Coronary artery (tissue), 2 donors: ENCODE measurements around the gene KCNK16.

Experiments
- DNase-seq: peaks from one replicate; pipeline ENCODE4 v3.0.0-alpha.2; 2017; ENCODE audit warnings: low spot score
- H3K27ac ChIP-seq, 2 donors: fragments of 200-600 bp; sonication (generic); one replicate each; pipeline ENCODE4 v1.5.1; 2016 to 2019
- H3K4me3 ChIP-seq: fragments of 200-600 bp; sonication (generic); 2 replicates; pipeline ENCODE4 v1.5.1; 2016; ENCODE audit warnings: mild to moderate bottlenecking, moderate library complexity
- TF ChIP-seq, protein P1 (sequence below): fragments of 200-600 bp; sonication (generic); IDR thresholded peaks from one replicate; pipeline ENCODE4 v1.5.1; 2019; ENCODE audit warnings: antibody characterized with exemption

KCNK16 gene

DNA sequence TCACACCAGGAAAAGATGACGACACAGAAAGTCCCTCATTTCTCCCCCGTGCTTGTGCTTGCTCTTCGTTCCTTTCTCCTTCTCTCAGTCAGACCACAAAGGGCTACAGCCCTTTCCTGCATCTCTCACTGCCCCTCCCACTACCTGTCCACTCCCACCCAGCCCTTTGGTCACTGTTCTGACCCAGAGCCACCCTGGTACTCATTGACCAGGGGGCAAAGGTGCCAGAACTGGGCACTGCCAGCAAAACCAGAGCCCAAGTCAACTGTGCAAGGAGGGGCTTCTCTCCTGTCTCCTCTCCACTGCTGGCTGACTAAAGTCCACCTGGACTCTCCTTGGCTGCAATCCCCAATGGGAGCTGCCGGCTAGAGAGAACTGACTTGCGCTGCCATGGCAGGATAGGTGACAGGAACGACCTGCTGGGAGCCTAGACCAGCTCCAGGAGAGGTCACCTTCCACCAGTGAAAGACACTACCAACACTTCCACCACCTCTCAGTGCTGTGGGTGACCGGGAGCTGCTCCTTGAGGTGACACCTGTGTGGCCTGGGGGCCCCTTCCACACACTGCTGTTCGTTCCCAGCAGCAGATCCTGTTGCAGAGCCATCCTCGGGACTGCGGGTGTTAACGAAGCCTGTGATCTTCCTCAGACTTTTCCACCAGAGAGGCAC, 41.1 kb downstream of the KCNK16 start:
- DNase-seq, result no peak
- TF ChIP-seq, protein P1, sequence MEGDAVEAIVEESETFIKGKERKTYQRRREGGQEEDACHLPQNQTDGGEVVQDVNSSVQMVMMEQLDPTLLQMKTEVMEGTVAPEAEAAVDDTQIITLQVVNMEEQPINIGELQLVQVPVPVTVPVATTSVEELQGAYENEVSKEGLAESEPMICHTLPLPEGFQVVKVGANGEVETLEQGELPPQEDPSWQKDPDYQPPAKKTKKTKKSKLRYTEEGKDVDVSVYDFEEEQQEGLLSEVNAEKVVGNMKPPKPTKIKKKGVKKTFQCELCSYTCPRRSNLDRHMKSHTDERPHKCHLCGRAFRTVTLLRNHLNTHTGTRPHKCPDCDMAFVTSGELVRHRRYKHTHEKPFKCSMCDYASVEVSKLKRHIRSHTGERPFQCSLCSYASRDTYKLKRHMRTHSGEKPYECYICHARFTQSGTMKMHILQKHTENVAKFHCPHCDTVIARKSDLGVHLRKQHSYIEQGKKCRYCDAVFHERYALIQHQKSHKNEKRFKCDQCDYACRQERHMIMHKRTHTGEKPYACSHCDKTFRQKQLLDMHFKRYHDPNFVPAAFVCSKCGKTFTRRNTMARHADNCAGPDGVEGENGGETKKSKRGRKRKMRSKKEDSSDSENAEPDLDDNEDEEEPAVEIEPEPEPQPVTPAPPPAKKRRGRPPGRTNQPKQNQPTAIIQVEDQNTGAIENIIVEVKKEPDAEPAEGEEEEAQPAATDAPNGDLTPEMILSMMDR, result no peak
- Histone ChIP-seq H3K4me3 (no peak overlapping the region), H3K27ac (no peak overlapping the region)

DNA sequence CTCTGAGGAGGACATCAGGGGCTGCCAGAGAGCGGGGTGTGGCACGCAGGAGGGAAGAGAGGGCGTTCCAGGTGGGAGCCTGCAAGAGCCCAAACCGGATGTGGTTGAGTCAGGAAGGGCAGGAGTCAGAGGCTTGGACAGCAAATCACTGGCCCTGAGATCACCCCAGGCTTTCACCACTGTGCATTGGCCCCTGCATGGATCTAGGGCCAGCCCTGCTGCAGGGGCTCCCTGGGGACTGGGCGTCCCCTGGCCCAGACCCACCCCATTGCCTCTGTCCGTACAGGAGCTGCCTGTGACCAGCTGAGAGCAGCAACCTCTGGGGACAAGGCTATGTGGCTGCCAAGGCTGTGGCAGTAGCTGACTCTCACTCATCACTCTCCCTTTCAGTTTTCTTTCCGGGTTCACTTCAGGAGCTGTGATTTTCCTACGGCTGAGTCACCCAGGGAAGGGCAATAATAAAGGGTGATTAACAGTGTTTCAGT, 42.2 kb downstream of the KCNK16 start:
- Histone ChIP-seq H3K27ac (no peak overlapping the region), H3K4me3 (no peak overlapping the region)
- TF ChIP-seq, protein P1, result no peak
- no peak for DNase-seq

DNA sequence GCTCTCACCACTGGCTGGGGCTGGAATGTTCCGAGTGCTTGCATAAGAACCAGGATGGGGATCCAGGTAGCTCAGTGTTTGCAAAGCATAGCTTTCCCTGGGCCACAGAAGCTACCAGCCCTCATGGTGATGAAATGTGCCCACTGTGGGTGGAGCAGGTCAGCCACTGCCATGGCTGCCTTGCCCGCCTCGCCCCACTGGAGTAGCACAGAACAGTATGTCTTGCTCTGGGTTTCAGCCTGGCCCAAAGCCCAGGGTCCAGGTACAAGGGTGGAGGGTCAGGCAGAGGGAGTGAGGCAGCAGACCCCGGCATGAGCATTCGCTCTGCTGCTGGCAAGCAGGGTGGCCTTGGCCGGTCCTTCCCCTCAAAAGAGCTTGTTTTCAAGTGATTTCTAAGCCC, 43.0 kb downstream of the KCNK16 start:
- DNase-seq, result no peak
- TF ChIP-seq, protein P1, result no peak
- Histone ChIP-seq H3K4me3 (no peak overlapping the region), H3K27ac (no peak overlapping the region)

DNA sequence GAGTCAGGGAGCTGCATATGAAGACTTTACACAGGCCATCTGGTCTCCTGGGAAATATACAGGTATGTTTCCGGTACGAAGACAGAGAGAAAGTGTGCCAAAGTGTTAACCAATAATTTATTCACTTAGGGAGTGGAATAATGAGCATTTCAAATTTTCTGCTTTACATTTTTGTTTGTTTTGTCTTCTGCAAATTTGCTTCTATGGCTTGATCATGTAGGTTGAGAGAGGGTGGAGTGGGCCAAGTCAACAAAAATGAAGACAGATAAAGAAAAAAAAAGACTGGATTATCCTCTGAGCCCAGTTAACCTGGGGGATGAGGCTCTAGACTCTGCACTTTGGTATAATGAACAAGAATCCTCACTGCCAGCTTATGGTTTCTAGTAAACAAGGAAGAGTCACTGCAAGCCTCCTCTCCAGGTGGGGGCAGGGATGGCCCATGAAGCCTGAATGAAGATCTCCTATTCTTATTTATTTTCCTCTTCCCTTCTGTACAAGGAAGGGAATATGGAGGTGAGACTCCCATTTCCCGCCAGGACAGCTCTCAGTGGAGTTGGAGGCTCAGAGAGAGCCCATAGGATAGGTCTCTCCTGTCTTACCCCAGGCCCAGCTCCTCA, 46.0 kb downstream of the KCNK16 start:
- TF ChIP-seq, protein P1, result no peak
- no peak for DNase-seq
- Histone ChIP-seq H3K4me3 (no peak overlapping the region), H3K27ac (no peak overlapping the region)

DNA sequence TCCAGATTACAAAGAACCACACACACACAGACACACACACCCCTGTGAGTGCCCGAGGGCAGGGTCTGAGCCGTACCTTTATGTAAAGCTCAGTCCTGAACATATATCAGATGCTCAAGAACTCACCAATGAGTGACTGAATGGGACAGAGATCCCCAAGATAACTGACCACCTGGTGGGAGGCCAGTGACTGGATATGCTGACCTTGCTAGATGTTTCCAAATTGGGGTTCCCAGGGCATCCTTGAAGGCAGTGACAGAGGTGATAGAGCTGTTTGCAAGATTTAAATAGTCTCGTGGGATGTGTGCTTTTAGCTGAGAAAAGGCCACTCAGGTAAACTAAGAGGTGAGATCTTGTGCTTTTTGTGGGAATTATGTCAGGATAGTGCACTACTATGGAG, 47.6 kb downstream of the KCNK16 start:
- Histone ChIP-seq H3K27ac (no peak overlapping the region), H3K4me3 (no peak overlapping the region)
- TF ChIP-seq, protein P1, result no peak
- DNase-seq, result no peak

DNA sequence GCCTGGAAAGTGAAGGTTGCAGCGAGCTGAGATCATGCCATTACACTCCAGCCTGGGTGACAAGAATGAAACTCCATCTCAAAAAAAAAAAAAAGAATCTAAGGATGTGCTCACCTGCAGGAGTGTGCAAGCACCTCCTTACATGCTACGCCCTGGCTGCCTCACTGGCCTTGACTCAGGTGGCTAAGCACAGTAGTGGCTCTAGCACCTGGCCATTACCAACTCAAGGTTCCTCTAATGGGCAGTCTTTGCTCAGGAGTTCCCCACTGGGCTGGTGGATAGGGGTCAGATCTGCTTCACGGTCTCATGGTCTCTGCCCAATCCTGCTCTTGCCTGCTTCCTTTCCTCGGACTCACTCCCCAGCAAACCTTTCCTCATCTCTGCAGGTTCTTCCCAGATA, 48.0 kb downstream of the KCNK16 start:
- TF ChIP-seq, protein P1, result no peak
- no peak for DNase-seq
- no peak overlapping the region for H3K27ac ChIP-seq
- H3K4me3 ChIP-seq, result no peak overlapping the region

DNA sequence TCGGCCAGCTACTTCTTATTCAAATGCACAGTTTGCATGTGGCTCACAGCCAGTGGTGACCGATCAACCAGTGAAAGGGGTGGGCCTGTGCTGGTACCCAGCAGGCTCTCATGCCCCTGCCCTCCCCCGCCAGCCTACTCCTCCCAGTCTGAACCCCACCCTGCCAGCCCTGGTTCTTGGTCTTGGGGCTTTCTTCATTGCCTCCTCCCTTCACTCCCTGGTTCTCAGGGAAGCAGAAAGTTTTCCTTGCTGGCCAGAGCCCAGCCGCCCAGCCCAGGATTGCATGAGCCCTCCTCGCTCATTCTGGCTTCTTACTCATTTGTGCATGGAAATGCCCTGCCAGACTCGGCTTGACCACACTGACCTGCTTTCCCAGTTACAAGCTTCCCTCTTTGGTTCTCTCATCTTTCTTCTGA, 49.1 kb downstream of the KCNK16 start:
- DNase-seq, result no peak
- no peak overlapping the region for H3K4me3 ChIP-seq
- TF ChIP-seq, protein P1, result no peak
- H3K27ac ChIP-seq, result no peak overlapping the region
